Calu3 (cell line): ENCODE data around the gene NUDC. TPM values are rescaled to one million over a fixed set of nuclear protein-coding genes. Genes with fewer than 3 reads are reported as not detected.
"Not testable (repeated sequence)": the region's sequence is repeated elsewhere in the genome, so short reads cannot be mapped to it uniquely, and the experiment has no call there.

ENCODE experiments used
- BruUV-seq: library from RNA; stranded (reverse); fragments of 400-500 nt; replicated peaks from 2 replicates; lab custom pipeline; 2021; lab: Mats Ljungman, UMichigan
- CTCF ChIA-PET: fragments of 300-600 bp; sonication (Branson Sonifier 250); formaldehyde crosslinking; loops from one replicate; lab custom pipeline; 2022; ENCODE audit warnings: antibody characterized with exemption; lab: Charles Lee
- DNase-seq: peaks from one replicate; pipeline ENCODE4 v3.0.0; 2022
- H3K27ac Mint-ChIP-seq: one replicate; pipeline ENCODE4 v1.8.0; 2022; ENCODE audit warnings: mixed read lengths; ENCODE audit not compliant: unreplicated experiment
- H3K27me3 Mint-ChIP-seq: one replicate; pipeline ENCODE4 v1.8.0; 2022; ENCODE audit warnings: mixed read lengths; ENCODE audit not compliant: unreplicated experiment
- H3K36me3 Mint-ChIP-seq: one replicate; pipeline ENCODE4 v1.8.0; 2022; ENCODE audit warnings: mild to moderate bottlenecking, moderate library complexity, mixed read lengths; ENCODE audit not compliant: insufficient read depth, unreplicated experiment
- H3K4me1 Mint-ChIP-seq: one replicate; pipeline ENCODE4 v1.8.0; 2022; ENCODE audit warnings: mild to moderate bottlenecking, low read depth, mixed read lengths; ENCODE audit not compliant: unreplicated experiment
- H3K4me3 Mint-ChIP-seq: one replicate; pipeline ENCODE4 v1.8.0; 2022; ENCODE audit warnings: mild to moderate bottlenecking, low read depth, moderate library complexity, mixed read lengths; ENCODE audit not compliant: unreplicated experiment
- H3K9me3 Mint-ChIP-seq: one replicate; pipeline ENCODE4 v1.8.0; 2022; ENCODE audit warnings: low read depth, mixed read lengths; ENCODE audit not compliant: unreplicated experiment
- CTCF ChIP-seq: fragments of 200-600 bp; IDR thresholded peaks from one replicate; pipeline ENCODE4 v1.8.0; 2022; ENCODE audit warnings: antibody characterized with exemption; ENCODE audit not compliant: unreplicated experiment
- intact Hi-C: fragments of 100-400 bp; cut with micrococcal nuclease; formaldehyde crosslinking; loops from one replicate; pipeline ENCODE4 v1.10.0; 2022; ENCODE audit not compliant: unreplicated experiment
- total RNA-seq: library from RNA; stranded (reverse); gene quantifications from 2 replicates; pipeline ENCODE4 v1.2.3, GENCODE V29; 2022

The NUDC gene
- total RNA-seq, 1 experiment from 2014 or later = 101 TPM

- no TSS peak for BruUV-seq
- no peak for DNase-seq
- Mint-ChIP-seq H3K27me3 (no peaks in the 10 kb centered on the region), H3K4me3 (no peak overlapping the region), H3K4me1 (no peaks in the 10 kb centered on the region), H3K9me3 (no peaks in the 10 kb centered on the region), H3K36me3 (peaks cover 53% of the 10 kb centered on the region), H3K27ac (no peak overlapping the region)
- no peak for TF ChIP-seq CTCF
- intact Hi-C loops = no loop called here
- CTCF ChIA-PET = interaction anchor here (0.6 kb wide), 1 partner anchor 237 kb away, joined by 4 read pairs; no protein-coding TSS in a partner anchor
These were observed 23.6 kb downstream of the NUDC start for GRCh38 chr1:26945138-26945537.

GRCh38 chr1:26945728-26946127 is 24.2 kb downstream of the NUDC start:
- no TSS peak for BruUV-seq
- TF ChIP-seq CTCF = no peak
- Mint-ChIP-seq H3K27me3 (no peaks in the 10 kb centered on the region), H3K9me3 (no peaks in the 10 kb centered on the region), H3K27ac (no peak overlapping the region), H3K36me3 (peaks cover 58% of the 10 kb centered on the region), H3K4me1 (no peaks in the 10 kb centered on the region), H3K4me3 (no peak overlapping the region)
- intact Hi-C loops = no loop called here
- CTCF ChIA-PET = no interaction called here
- no peak for DNase-seq

- Mint-ChIP-seq H3K9me3 (no peaks in the 10 kb centered on the region), H3K27me3 (no peaks in the 10 kb centered on the region), H3K36me3 (peaks cover 58% of the 10 kb centered on the region), H3K27ac (no peak overlapping the region), H3K4me3 (no peak overlapping the region), H3K4me1 (no peaks in the 10 kb centered on the region)
- no TSS peak for BruUV-seq
- no peak for TF ChIP-seq CTCF
- CTCF ChIA-PET = no interaction called here
- intact Hi-C loops = no loop called here
- no peak for DNase-seq
These were observed 24.7 kb downstream of the NUDC start for GRCh38 chr1:26946270-26946669.

- H3K9me3 Mint-ChIP-seq, CTCF ChIA-PET, H3K4me3 Mint-ChIP-seq, H3K27ac Mint-ChIP-seq, H3K4me1 Mint-ChIP-seq, H3K27me3 Mint-ChIP-seq, DNase-seq, BruUV-seq, intact Hi-C loops: not testable (repeated sequence)
- H3K36me3 Mint-ChIP-seq = peaks cover 62% of the 10 kb centered on the region
These were observed 27.1 kb downstream of the NUDC start for GRCh38 chr1:26948725-26949057.

- no peak overlapping the region for H3K4me3 Mint-ChIP-seq
- DNase-seq = no peak
- TF ChIP-seq CTCF = no peak
- H3K4me1 Mint-ChIP-seq = no peaks in the 10 kb centered on the region
- CTCF ChIA-PET = no interaction called here
- no peaks in the 10 kb centered on the region for H3K9me3 Mint-ChIP-seq
- no TSS peak for BruUV-seq
- peak overlapping the region; percentile 60 for H3K27ac Mint-ChIP-seq
- intact Hi-C loops = no loop called here
- no peaks in the 10 kb centered on the region for H3K27me3 Mint-ChIP-seq
- peaks cover 67% of the 10 kb centered on the region for H3K36me3 Mint-ChIP-seq
These were observed 27.9 kb downstream of the NUDC start for GRCh38 chr1:26949266-26949925.
